ENCODE data around the gene ITGA5. TPM values are rescaled to one million over a fixed set of nuclear protein-coding genes. Genes with fewer than 3 reads are reported as not detected.

ITGA5 gene
- total RNA-seq, 1 experiment from 2014 or later, result 12.2 TPM

- no peak overlapping the region for H2AK5ac ChIP-seq (ENCODE audit: insufficient read length, low read length)
- no peak overlapping the region for H3T11ph ChIP-seq (ENCODE audit: low read length)
- H3K79me1 ChIP-seq (ENCODE audit: insufficient read depth, low read depth, low read length, poor library complexity, severe bottlenecking), result no peaks in the 10 kb centered on the region
- no peaks in the 10 kb centered on the region for H3K23me2 ChIP-seq (ENCODE audit: insufficient read length, low read depth, low read length, poor library complexity, severe bottlenecking)
- no peak overlapping the region for H3K4me3 Mint-ChIP-seq
- peaks cover 70% of the 10 kb centered on the region for H3K27me3 ChIP-seq (ENCODE audit: insufficient read depth, low read length)
- no peak overlapping the region for H3K18ac ChIP-seq (ENCODE audit: insufficient read length, low read depth, low read length)
- H3K27me3 Mint-ChIP-seq (ENCODE audit: low read depth), result peaks cover 100% of the 10 kb centered on the region
- no peak overlapping the region for H4K8ac ChIP-seq (replicated peaks; ENCODE audit: insufficient read length, low read depth, low read length)
- H3K9ac ChIP-seq (ENCODE audit: extremely low read depth, insufficient read length, low read length), result no peak overlapping the region
- H2BK15ac ChIP-seq (ENCODE audit: low read depth, low read length), result no peak overlapping the region
- no peak overlapping the region for H4K5ac ChIP-seq (ENCODE audit: insufficient read length, low read depth, low read length)
- H3K27ac ChIP-seq (ENCODE audit: insufficient read length, low read depth, low read length), result no peak overlapping the region
- H3K14ac ChIP-seq (ENCODE audit: insufficient read depth, low read length), result no peak overlapping the region
- H3K27ac Mint-ChIP-seq, result no peak overlapping the region
- H4K20me1 ChIP-seq (ENCODE audit: control insufficient read depth, insufficient read depth, insufficient read length), result no peaks in the 10 kb centered on the region
- no peaks in the 10 kb centered on the region for H3K79me2 ChIP-seq (ENCODE audit: insufficient read depth, low read length)
- no peak for TF ChIP-seq CTCF (conservative IDR thresholded peaks at IDR 0.05)
- H3K9me3 ChIP-seq (ENCODE audit: control insufficient read depth, low read depth, low read length), result no peaks in the 10 kb centered on the region
- H4K91ac ChIP-seq (ENCODE audit: insufficient read length, low read depth, low read length), result no peak overlapping the region
- no peaks in the 10 kb centered on the region for H3K4me1 ChIP-seq (ENCODE audit: insufficient read depth, low read length)
- no peak overlapping the region for H3K4me2 ChIP-seq (ENCODE audit: insufficient read depth, insufficient read length, low read length)
- no peak overlapping the region for H2BK20ac ChIP-seq (ENCODE audit: low read depth, low read length, poor library complexity, severe bottlenecking)
- H2AFZ ChIP-seq (ENCODE audit: low read length), result no peak overlapping the region
- H2BK12ac ChIP-seq (ENCODE audit: insufficient read length, low read depth, low read length), result no peak overlapping the region
- H2BK5ac ChIP-seq (ENCODE audit: insufficient read length, low read length), result no peak overlapping the region
- no peak overlapping the region for H2BK120ac ChIP-seq (ENCODE audit: low read depth, low read length, poor library complexity, severe bottlenecking)
- H3K4ac ChIP-seq (ENCODE audit: low read depth, low read length), result no peak overlapping the region
- H3K56ac ChIP-seq (ENCODE audit: insufficient read length, low read depth, low read length), result no peak overlapping the region
- peaks cover 0 to 2% of the 10 kb centered on the region in 2 experiments; a peak in 2 of 5 replicates for H3K9me3 Mint-ChIP-seq
- H3K36me3 Mint-ChIP-seq (ENCODE audit: insufficient read depth in 1 of 3, low read depth in 3 of 3), result no peaks in the 10 kb centered on the region
- no peak overlapping the region for H3K23ac ChIP-seq (ENCODE audit: insufficient read length, low read depth, low read length)
- H3K4me1 Mint-ChIP-seq, result peaks cover 9 to 13% of the 10 kb centered on the region in 2 experiments
- DNase-seq, result no peak
These were observed 33.6 kb upstream of the ITGA5 start for GRCh38 chr12:54452628-54453027.
